HG02798 (cell line): ENCODE measurements around the gene SOHLH2.

Source experiments
- ATAC-seq: cut with Tn5 transposase; IDR thresholded peaks from one replicate; pipeline ENCODE4 v1.9.1; 2021; ENCODE audit warnings: mild to moderate bottlenecking; ENCODE audit not compliant: unreplicated experiment, poor library complexity

SOHLH2 gene

GRCh38 chr13:36133950-36134626 is 80.3 kb downstream of the SOHLH2 start:
- no peak for ATAC-seq

GRCh38 chr13:36132376-36132775 is 82.0 kb downstream of the SOHLH2 start:
- no peak for ATAC-seq

- no peak for ATAC-seq
Observed at GRCh38 chr13:36131931-36132297, 82.4 kb downstream of the SOHLH2 start.

GRCh38 chr13:36131222-36131930 is 83.0 kb downstream of the SOHLH2 start, which contains the start of gene DCLK1:
Gene DCLK1 (minus strand): TSS chr13:36131382.
- ATAC-seq, result no peak

- ATAC-seq, result no peak
Observed at GRCh38 chr13:36130552-36131221, 83.7 kb downstream of the SOHLH2 start.

- no peak for ATAC-seq
Observed at GRCh38 chr13:36130193-36130551, 84.2 kb downstream of the SOHLH2 start.

- ATAC-seq, result no peak
Observed at GRCh38 chr13:36129539-36129938, 84.8 kb downstream of the SOHLH2 start.

- no peak for ATAC-seq
Observed at GRCh38 chr13:36126491-36126890, 87.9 kb downstream of the SOHLH2 start.

- no peak for ATAC-seq
Observed at GRCh38 chr13:36125841-36126240, 88.5 kb downstream of the SOHLH2 start.

- ATAC-seq, result no peak
Observed at GRCh38 chr13:36124236-36124822, 90.0 kb downstream of the SOHLH2 start.
